Measurements from ENCODE around the gene USP8. TPM values are rescaled to one million over a fixed set of nuclear protein-coding genes. Genes with fewer than 3 reads are reported as not detected.

USP8 gene
- total and polyA plus RNA-seq, 2 donors (not counting 1 experiment from before 2014, with no cell fraction given), result 25.7 to 126 TPM

Small RNA genes lying within 50 kb of the gene (small RNA-seq; reads per million reads assigned to genes)
- gene RNA5SP395 (ENCODE audit: insufficient read length, low read depth, low replicate concordance), result not detected

Other genes with a start within 250 kb of the USP8 start
- 0.41 and 0.49 TPM in 2 replicates for gene SLC27A2, start 242.2 kb upstream of the USP8 start, total RNA-seq
- 0.12 and 0.39 TPM in 2 replicates for gene SLC27A2, start 242.2 kb upstream of the USP8 start, polyA plus RNA-seq
- gene HDC, start 158.7 kb upstream of the USP8 start, total RNA-seq, result not detected in 2 replicates
- gene HDC, start 158.7 kb upstream of the USP8 start, polyA plus RNA-seq, result 0.52 and 0.88 TPM in 2 replicates
- 37.1 and 37.3 TPM in 2 replicates for gene GABPB1, start 69.2 kb upstream of the USP8 start, total RNA-seq
- gene GABPB1, start 69.2 kb upstream of the USP8 start, polyA plus RNA-seq, result 24.1 and 32.8 TPM in 2 replicates
- gene USP50, start 122.3 kb downstream of the USP8 start, total RNA-seq, result 0.34 TPM in 1 of 2 replicates, not detected in the other
- not detected in 2 replicates for gene USP50, start 122.3 kb downstream of the USP8 start, polyA plus RNA-seq

All from B cell (primary cell).